Spleen (tissue), 7 donors: ENCODE results near the gene DUSP23.
A peak's percentile ranks its signal among the peaks of the same experiment; 100 is the strongest.

Experiments
- POLR2A ChIP-seq, 3 donors: fragments of 450-650 bp; IDR thresholded peaks; one replicate each; pipeline ENCODE4 v1.5.1; 2017; ENCODE audit warnings: antibody characterized with exemption in 3 of 3, mild to moderate bottlenecking in 1 of 3
- POLR2AphosphoS5 ChIP-seq, 3 donors: sonication (generic); formaldehyde crosslinking; IDR thresholded peaks; one replicate each; pipeline ENCODE4 v1.5.1; 2017; ENCODE audit warnings: antibody characterized with exemption in 3 of 3
- TF ChIP-seq, protein P1 (sequence below), 11 experiments: fragments of 200-600 bp in 7 of 11; fragments of 450-650 bp in 4 of 11; sonication (generic) in 4 of 11; IDR thresholded peaks in 8 of 11; conservative IDR thresholded peaks in 3 of 11; 1 replicate in 7 of 11; 2 replicates in 4 of 11; pipeline versions ENCODE4 v1.4.0 to v1.8.0; 2016 to 2021; ENCODE audit warnings: antibody characterized with exemption in 11 of 11, inconsistent platforms in 4 of 11, mild to moderate bottlenecking in 1 of 11
- donor health status: DM: no; HTN: no; CAD: no; lungs with moderate emphysema.
- donor health status: DM: no; HTN: no; CAD: no.
- donor health status: DM: no; HTN: no; CAD: no.

DNA sequence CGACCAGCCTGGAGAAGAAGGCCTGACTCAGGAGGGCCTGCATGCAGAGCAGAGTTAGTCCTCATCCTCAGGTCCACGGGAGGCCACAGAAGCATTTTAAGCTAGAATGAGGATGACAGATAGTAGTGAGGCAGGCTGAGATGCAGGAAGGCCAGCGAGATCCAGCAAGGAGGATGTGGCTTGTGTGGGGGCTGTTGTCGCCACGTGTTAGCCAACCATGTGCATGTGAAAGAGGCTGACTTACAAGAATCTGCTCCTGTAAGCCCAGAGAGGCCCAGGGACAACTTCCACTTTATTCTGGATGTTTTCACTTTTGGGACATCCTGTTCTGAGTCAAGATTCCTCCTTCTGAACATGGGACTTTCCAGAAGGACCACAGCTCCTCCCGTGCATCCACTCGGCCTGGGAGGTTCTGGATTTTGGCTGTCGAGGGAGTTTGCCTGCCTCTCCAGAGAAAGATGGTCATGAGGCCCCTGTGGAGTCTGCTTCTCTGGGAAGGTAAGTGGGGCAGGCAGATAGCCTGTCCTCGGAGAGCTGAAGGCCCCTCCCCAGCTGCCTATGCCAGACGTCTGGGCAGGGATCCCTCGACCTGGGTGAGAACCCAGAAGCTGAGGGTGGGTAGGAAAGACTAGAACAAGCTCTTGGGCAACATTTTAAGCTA, 45.8 kb downstream of the DUSP23 start, which contains the start of gene SLAMF8:
- TF ChIP-seq, protein P1, sequence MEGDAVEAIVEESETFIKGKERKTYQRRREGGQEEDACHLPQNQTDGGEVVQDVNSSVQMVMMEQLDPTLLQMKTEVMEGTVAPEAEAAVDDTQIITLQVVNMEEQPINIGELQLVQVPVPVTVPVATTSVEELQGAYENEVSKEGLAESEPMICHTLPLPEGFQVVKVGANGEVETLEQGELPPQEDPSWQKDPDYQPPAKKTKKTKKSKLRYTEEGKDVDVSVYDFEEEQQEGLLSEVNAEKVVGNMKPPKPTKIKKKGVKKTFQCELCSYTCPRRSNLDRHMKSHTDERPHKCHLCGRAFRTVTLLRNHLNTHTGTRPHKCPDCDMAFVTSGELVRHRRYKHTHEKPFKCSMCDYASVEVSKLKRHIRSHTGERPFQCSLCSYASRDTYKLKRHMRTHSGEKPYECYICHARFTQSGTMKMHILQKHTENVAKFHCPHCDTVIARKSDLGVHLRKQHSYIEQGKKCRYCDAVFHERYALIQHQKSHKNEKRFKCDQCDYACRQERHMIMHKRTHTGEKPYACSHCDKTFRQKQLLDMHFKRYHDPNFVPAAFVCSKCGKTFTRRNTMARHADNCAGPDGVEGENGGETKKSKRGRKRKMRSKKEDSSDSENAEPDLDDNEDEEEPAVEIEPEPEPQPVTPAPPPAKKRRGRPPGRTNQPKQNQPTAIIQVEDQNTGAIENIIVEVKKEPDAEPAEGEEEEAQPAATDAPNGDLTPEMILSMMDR (IDR thresholded peaks at IDR 0.05 in 8 of 11, conservative IDR thresholded peaks at IDR 0.05 in 3 of 11) = no peak
- TF ChIP-seq POLR2A (IDR thresholded peaks at IDR 0.05) (no peak), POLR2AphosphoS5 (IDR thresholded peaks at IDR 0.05) (peak in 2 of 3 donors; percentile 52 to 61)
